Spleen (tissue), 7 donors: ENCODE measurements around the gene ZNF253.

ENCODE experiments used
- CTCF ChIP-seq, 11 experiments: fragments of 200-600 bp in 7 of 11; fragments of 450-650 bp in 4 of 11; sonication (generic) in 4 of 11; IDR thresholded peaks in 8 of 11; conservative IDR thresholded peaks in 3 of 11; 1 replicate in 7 of 11; 2 replicates in 4 of 11; pipeline versions ENCODE4 v1.4.0 to v1.8.0; 2016 to 2021; ENCODE audit warnings: antibody characterized with exemption in 11 of 11, inconsistent platforms in 4 of 11, mild to moderate bottlenecking in 1 of 11
- POLR2A ChIP-seq, 3 donors: fragments of 450-650 bp; IDR thresholded peaks; one replicate each; pipeline ENCODE4 v1.5.1; 2017; ENCODE audit warnings: antibody characterized with exemption in 3 of 3, mild to moderate bottlenecking in 1 of 3
- donor health status: DM: no; HTN: no; CAD: no; lungs with moderate emphysema.
- donor health status: DM: no; HTN: no; CAD: no.
- donor health status: DM: no; HTN: no; CAD: no.

- TF ChIP-seq CTCF (IDR thresholded peaks at IDR 0.05 in 8 of 11, conservative IDR thresholded peaks at IDR 0.05 in 3 of 11) (no peak), POLR2A (IDR thresholded peaks at IDR 0.05) (peak; percentile 49 to 96 (median 87))
These were observed at the start of gene ZNF253 for GRCh38 chr19:19865750-19866610.
